PFSK-1 (cell line): ENCODE data around the gene PTGES2.

Experiments used
- POLR2AphosphoS5 ChIP-seq: IDR thresholded peaks from 2 replicates; pipeline ENCODE4 v1.6.1; 2012; ENCODE audit warnings: low read depth, mild to moderate bottlenecking, control low read depth, low read length, moderate library complexity
- TAF1 ChIP-seq: IDR thresholded peaks from 2 replicates; pipeline ENCODE4 v1.6.1; 2012; ENCODE audit warnings: low read length, control low read depth, borderline replicate concordance; ENCODE audit not compliant: insufficient read depth
- TF ChIP-seq, protein P1 (sequence below), 2 experiments: IDR thresholded peaks; 2 replicates each; pipeline versions ENCODE4 v1.6.1 to v1.8.0; 2011 to 2012; ENCODE audit warnings: low read depth in 2 of 2, low read length in 2 of 2, control low read depth in 1 of 2, inconsistent platforms in 1 of 2, mild to moderate bottlenecking in 1 of 2, moderate library complexity in 1 of 2; ENCODE audit not compliant: insufficient read depth in 1 of 2

- TF ChIP-seq POLR2AphosphoS5 (no peak), TAF1 (no peak)
- TF ChIP-seq, protein P1, sequence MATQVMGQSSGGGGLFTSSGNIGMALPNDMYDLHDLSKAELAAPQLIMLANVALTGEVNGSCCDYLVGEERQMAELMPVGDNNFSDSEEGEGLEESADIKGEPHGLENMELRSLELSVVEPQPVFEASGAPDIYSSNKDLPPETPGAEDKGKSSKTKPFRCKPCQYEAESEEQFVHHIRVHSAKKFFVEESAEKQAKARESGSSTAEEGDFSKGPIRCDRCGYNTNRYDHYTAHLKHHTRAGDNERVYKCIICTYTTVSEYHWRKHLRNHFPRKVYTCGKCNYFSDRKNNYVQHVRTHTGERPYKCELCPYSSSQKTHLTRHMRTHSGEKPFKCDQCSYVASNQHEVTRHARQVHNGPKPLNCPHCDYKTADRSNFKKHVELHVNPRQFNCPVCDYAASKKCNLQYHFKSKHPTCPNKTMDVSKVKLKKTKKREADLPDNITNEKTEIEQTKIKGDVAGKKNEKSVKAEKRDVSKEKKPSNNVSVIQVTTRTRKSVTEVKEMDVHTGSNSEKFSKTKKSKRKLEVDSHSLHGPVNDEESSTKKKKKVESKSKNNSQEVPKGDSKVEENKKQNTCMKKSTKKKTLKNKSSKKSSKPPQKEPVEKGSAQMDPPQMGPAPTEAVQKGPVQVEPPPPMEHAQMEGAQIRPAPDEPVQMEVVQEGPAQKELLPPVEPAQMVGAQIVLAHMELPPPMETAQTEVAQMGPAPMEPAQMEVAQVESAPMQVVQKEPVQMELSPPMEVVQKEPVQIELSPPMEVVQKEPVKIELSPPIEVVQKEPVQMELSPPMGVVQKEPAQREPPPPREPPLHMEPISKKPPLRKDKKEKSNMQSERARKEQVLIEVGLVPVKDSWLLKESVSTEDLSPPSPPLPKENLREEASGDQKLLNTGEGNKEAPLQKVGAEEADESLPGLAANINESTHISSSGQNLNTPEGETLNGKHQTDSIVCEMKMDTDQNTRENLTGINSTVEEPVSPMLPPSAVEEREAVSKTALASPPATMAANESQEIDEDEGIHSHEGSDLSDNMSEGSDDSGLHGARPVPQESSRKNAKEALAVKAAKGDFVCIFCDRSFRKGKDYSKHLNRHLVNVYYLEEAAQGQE (IDR thresholded peaks at IDR 0.05; ENCODE audit: insufficient read depth in 1 of 2, low read depth in 2 of 2, low read length in 2 of 2), result no peak
These were observed 26.6 kb upstream of the PTGES2 start for GRCh38 chr9:128153947-128154695.
